Dermis blood vessel endothelial cell (primary cell): ENCODE results near the gene CWC25. TPM values are rescaled to one million over a fixed set of nuclear protein-coding genes. Genes with fewer than 3 reads are reported as not detected.
A peak's percentile ranks its signal among the peaks of the same experiment; 100 is the strongest.

ENCODE experiments used
- DNase-seq: peaks from one replicate; pipeline ENCODE4 v3.0.0; 2010
- total RNA-seq: library from RNA; depleted of rRNA; stranded (reverse); fragments of >200 nt; gene quantifications from 2 replicates; pipeline ENCODE4 v1.2.3, GENCODE V29; 2014

The CWC25 gene
- total RNA-seq, 1 donor from 2014 or later = 11.7 TPM

DNA sequence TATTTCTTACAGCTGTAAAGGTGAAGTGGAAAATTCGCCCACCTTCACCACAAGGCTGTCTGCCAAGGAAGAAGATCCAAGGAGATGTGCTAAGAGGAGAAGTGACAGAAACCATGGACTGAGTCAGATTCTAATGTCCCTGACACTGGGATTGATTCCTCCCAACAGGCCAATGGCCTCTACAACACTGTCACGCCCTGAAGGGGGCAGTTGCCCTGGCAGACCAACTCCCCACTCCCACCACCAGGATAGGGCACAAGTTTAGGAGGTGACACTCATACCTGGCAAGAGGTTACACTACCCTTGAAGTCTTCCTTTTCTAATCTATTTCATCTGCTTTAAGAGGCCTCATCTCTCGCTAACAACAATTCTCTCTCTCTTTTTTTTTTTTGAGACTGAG, 41.9 kb downstream of the CWC25 start:
- no peak for DNase-seq

DNA sequence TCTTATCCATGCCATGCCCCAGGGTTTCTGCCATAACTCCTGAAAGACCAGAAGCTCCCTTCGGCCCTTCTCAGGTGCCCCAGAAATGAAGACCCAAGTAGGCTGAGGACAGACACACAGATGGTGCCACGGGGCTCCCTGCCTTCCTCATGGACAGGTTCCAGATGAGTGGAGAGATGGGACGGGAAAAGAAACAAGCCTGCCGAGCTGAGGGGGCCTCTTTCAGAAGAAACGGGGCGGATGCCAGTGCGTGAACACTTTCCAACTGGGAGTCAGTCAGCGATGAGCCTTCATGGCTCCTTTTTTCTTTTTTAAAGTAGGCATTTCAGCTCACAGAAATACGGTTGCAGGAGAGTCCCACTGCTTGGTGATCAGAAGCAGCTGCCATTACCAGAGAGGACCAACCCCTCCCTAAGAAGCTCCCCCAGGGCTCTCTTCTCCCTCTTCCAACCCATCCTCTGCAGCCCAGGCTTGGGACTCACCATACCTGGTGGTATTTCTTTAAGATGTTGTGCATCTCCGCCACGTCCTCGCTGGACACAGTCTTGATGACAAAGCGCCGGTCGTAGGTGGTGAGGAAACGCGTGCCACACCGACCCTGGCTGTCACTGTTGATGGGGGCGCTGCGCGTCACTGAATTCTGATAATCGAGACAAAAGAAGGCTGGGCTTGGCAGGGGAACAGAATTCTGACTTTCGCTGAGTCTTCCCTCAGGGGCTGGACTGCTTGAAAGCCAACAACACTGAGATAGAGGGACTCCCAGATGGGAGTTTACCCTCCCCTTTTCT, 45.0 kb downstream of the CWC25 start:
- no peak for DNase-seq

DNA sequence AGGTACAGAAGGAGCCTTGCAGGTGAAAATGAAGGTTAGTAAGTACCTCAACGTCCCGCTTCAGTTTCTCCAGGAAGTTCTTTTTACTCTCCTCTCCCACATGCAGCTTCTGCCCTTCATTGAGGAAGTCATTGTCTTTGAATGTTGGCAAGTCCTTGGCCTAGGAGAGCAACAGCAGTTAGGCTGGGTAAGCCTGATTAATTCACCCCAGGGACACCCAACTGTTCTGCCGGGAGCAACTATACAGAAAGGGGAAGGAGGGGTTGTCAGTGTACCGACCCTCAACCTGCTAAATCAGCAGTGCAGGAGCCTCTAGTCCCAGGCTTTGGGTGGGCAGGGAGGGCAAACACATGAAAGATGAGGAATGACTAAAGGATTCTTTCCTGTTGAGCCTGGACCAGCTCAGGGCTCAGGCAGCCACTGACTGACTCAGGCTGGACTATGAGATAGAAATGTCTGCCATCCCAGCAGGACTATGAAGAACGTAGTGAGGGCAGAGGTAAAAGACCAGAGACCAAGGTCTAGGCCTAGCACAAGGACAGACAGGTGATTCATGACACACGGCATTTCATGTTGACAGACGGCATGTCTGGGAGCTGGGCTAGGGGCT, 47.4 kb downstream of the CWC25 start:
- DNase-seq = no peak

DNA sequence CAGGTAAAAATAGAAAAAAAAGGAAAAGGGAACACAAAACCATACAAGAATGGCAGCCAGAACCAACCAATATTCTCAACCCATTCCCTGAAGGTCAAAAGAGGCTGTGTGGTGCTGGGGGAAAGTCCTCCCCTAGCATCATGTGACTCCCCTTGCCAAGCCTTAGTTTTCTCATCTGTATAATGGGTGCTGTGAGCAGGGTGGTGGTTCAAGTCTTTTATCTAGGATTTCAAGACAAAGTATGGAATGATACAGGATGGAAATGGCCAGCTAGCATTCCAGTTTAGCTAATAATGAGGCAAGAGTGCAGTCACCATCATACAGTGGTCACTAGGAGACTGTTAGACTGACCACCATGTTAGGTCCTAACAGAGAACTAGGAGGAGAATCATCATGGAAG, 51.9 kb downstream of the CWC25 start:
- DNase-seq = no peak

DNA sequence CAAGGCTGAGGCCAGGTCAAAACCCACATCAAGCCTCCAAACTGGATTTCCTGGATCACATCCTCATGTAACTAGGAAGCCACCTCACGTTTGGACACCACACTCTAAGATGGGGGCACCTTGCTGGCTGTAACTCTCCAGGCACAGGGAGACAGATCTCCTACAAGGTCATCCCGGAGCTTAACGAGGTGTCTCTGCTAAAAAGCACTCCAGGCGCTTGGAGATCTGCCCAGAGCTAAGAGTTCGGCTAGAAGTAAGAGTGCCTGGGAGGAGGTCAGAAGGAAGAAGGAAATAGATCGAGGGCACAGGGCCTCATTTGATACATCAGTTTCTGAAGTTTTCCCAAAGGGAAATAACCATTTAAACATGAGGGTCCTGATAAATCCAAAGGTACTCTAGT, 56.7 kb downstream of the CWC25 start:
- no peak for DNase-seq

DNA sequence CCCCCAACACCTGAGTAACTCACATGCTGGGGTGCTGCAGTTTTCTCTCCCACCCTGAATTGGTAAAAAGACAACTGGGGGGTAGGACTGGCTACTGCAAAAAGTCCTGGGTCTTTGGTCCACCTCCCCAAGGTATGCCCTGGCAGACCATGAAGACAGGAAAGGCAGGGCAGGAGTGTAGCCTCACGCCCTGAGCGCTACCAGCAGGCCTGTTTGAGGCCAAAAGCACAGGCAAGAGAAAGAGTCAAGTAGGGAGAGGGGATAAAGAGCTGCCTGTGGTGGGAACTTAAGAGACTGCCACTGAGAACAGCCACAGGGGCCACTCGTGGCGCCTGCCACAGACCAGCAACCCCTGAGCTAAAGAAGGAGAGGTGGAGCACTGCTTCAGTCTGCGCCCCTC, 58.8 kb downstream of the CWC25 start:
- no peak for DNase-seq

DNA sequence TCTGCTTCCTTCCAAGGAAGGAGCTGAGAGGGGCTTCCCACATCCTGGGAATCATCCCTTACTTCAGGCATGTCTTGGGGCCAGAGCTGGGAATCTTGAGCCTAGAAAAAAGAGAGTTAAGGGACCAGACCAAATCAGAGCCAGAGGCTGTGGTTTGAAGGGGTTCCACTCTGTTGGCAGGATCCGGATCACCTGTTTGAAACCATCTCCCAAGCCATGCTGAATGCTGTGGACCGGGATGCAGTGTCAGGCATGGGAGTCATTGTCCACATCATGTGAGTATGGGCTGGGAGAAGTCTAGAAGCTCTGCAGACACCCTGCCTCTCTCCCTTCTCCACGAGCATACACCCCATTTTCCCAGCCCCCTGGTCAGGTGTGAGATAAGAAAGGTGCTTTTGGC, 62.9 kb downstream of the CWC25 start:
- DNase-seq = no peak

DNA sequence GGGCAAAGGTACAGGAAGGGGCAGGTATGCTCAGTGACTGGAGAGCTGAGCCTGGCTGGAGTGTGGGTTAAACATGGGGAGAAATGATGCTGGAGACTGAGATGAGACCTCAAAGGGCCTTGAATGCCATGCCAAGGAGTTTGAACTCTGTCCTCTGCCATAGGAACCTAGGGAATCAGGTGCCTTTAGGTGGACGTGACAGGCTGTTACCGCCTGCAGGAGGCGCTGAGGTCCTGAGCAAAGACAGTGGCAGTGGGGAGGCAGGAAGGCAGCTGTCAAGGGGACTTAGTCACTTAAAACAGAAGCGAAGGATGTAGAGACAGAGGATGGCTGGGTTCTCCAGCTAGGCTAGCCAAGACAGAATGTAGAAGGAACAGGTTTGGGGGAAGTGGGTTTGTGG, 63.5 kb downstream of the CWC25 start:
- peak; percentile 76 for DNase-seq

DNA sequence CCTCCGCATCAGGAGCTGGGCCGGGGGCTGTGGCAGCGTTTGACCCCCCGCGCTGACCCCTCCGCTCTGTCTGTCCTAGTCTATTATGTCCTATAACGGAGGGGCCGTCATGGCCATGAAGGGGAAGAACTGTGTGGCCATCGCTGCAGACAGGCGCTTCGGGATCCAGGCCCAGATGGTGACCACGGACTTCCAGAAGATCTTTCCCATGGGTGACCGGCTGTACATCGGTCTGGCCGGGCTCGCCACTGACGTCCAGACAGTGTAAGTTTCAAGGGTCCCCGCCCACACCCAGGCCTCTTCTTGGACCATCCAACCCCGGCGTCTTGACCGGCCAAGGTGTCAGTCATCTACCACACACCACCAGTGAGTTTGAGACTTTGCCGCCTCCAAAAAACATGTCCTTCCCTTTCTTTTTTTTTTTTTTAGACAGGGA, 72.0 kb downstream of the CWC25 start:
- DNase-seq = no peak

DNA sequence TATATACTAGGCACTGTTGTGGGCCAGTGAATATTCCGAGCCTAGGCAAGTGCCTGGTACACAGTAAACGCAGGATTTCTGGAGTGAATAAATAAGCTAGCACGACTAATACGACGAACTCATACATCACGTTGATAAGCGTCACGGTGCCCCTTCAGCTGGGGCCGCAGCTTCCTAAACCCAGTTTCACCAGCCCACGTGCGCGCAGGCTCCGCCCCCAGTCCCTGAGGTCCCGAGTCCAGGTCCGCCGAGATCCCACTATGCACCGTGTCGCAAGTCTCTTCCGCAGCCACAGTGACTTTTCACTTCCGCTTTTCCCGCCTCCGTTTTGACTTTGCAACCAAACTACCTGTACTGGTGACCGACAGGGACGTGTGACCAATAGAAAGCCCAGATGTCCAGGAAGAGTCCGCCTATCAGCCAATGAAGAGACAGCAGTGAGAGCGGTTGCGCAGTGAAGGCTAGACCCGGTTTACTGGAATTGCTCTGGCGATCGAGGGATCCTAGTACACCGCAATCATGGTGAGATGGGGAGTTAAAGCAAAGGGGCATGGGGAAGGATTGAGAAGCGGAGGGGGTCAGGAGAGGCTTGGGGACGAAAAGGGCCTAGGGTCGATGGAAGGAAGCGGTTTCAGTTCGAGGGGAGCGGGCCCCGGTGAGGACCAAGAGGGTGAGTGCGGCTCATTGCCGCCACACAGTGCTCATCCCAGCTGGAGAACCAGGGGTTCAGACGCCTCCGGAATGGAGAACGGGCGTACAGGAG, 72.6 kb downstream of the CWC25 start, which contains the start of gene PSMB3:
Gene PSMB3 (plus strand): TSS at position 434 of the 763 bp plus-strand sequence. CDS start 86 bp downstream, at position 520.
- DNase-seq = peak; percentile 100

DNA sequence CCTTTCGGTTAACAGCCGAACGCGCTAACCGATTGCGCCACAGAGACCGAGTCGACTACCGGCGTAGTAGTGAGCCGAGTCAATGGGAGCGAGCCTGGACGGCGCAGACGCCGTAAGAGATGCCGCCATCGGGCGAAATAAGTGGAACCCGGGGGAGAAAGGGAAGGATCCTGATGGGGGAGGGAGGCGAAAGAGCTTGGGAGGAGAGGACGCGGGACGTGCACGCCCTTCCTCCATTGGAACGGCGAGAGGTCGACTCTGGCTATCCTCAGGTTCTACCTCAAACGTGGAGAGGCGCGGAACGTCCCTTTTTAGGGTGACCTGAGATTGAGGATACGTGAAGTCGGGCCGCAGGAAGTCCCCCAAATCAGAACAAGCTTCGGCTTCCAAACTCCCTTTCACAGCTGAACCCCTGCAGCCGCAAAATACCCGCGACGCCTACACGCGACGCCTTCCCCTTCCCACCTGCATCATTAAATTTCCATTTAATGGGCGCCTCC, 73.3 kb downstream of the CWC25 start:
- DNase-seq = peak; percentile 90

DNA sequence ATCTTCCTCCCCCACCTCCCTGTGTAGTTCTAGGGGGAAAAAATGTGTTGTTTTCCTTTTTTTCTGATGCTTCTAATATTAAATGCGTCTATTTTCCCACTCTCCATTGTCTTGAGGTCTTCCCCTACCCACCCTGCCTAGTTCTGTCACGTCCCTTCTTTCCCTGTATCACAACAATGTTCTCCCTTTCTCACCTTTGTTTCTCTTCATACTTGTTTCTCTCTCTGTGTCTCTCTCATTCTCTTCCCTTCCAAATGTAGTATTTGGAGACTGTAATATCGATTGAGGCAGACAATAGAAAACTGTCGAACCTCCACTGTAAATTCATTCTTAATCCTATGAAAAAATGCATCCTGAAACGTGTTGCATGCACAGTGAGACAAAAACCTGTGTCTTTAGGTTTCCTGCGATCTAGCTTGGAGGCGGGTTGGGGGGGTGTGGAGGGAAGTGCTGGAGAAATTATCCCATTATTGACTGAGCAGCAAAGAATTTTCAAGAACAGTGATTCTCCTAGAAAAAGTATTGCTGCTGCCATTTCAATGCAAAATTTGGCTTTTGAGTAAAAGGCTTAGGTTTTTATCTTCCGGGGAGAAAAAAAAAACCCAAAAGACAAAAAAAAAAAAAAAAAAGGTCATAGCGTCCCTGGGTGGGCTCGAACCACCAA, 73.8 kb downstream of the CWC25 start:
- peak; percentile 49 for DNase-seq

Other genes starting within 250 kb of the CWC25 start
- gene SRCIN1, start 219.4 kb downstream of the CWC25 start, total RNA-seq = under 0.01 and 0.14 TPM in 2 replicates
- gene EPOP, start 150.4 kb downstream of the CWC25 start, total RNA-seq = 0.65 and 1.2 TPM in 2 replicates
- 23.9 and 25.9 TPM in 2 replicates for gene MLLT6, start 120.0 kb downstream of the CWC25 start, total RNA-seq
- gene CISD3, start 95.0 kb downstream of the CWC25 start, total RNA-seq = 1.7 and 3.4 TPM in 2 replicates
- gene PCGF2, start 77.0 kb downstream of the CWC25 start, total RNA-seq = 2.4 and 7.8 TPM in 2 replicates
- 188 and 348 TPM in 2 replicates for gene PSMB3, start 72.6 kb downstream of the CWC25 start, total RNA-seq
- 55.3 and 76.7 TPM in 2 replicates for gene PIP4K2B, start 25.8 kb downstream of the CWC25 start, total RNA-seq
- gene RPL23, start 28.4 kb upstream of the CWC25 start, total RNA-seq = 921 and 1,590 TPM in 2 replicates
- gene LASP1, start 44.7 kb upstream of the CWC25 start, total RNA-seq = 104 and 199 TPM in 2 replicates
- gene FBXO47, start 142.1 kb upstream of the CWC25 start, total RNA-seq = not detected in 2 replicates